ENCODE data around the gene EXD3.

GRCh38 chr9:137421838-137422603, 941 bp downstream of the EXD3 start:
- TF ChIP-seq CTCF (IDR thresholded peaks at IDR 0.05) = no peak
- no peak for TF ChIP-seq POLR2A (IDR thresholded peaks at IDR 0.05; ENCODE audit: low read length)
- no peak for TF ChIP-seq REST (IDR thresholded peaks at IDR 0.05)
- no peak for TF ChIP-seq CEBPB (IDR thresholded peaks at IDR 0.05)
- no peak for TF ChIP-seq MAZ (IDR thresholded peaks at IDR 0.05; ENCODE audit: borderline replicate concordance, low read depth, low read length)
- TF ChIP-seq USF2 (IDR thresholded peaks at IDR 0.05) = no peak
- TF ChIP-seq JUNB (IDR thresholded peaks at IDR 0.05) = no peak
- no peak for TF ChIP-seq MAX (IDR thresholded peaks at IDR 0.05)
- TF ChIP-seq HEYL (CRISPR knock-in tag; IDR thresholded peaks at IDR 0.05) = no peak
- TF ChIP-seq RFX5 (IDR thresholded peaks at IDR 0.05) = no peak
- TF ChIP-seq EP300 (IDR thresholded peaks at IDR 0.05) = no peak
- TF ChIP-seq SMC3 (IDR thresholded peaks at IDR 0.05) = no peak
- no peak for TF ChIP-seq ZFP36 (IDR thresholded peaks at IDR 0.05; ENCODE audit: borderline replicate concordance, partially characterized antibody)
- no peak for TF ChIP-seq BHLHE40 (IDR thresholded peaks at IDR 0.05; ENCODE audit: low read depth, low read length)
